ENCODE results near the gene QSOX2. TPM values are rescaled to one million over a fixed set of nuclear protein-coding genes. Genes with fewer than 3 reads are reported as not detected.

The QSOX2 gene
- total RNA-seq, 1 donor from 2014 or later, result 6.1 TPM

- H3K9me3 ChIP-seq, result no peaks in the 10 kb centered on the region
- H3K27me3 ChIP-seq, result no peaks in the 10 kb centered on the region
- TF ChIP-seq, protein P1, sequence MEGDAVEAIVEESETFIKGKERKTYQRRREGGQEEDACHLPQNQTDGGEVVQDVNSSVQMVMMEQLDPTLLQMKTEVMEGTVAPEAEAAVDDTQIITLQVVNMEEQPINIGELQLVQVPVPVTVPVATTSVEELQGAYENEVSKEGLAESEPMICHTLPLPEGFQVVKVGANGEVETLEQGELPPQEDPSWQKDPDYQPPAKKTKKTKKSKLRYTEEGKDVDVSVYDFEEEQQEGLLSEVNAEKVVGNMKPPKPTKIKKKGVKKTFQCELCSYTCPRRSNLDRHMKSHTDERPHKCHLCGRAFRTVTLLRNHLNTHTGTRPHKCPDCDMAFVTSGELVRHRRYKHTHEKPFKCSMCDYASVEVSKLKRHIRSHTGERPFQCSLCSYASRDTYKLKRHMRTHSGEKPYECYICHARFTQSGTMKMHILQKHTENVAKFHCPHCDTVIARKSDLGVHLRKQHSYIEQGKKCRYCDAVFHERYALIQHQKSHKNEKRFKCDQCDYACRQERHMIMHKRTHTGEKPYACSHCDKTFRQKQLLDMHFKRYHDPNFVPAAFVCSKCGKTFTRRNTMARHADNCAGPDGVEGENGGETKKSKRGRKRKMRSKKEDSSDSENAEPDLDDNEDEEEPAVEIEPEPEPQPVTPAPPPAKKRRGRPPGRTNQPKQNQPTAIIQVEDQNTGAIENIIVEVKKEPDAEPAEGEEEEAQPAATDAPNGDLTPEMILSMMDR (IDR thresholded peaks at IDR 0.05), result no peak
- TF ChIP-seq POLR2AphosphoS5 (IDR thresholded peaks at IDR 0.05; ENCODE audit: insufficient read depth in 1 of 2, low read depth in 1 of 2) (no peak), POLR2A (IDR thresholded peaks at IDR 0.05) (no peak)
- no peaks in the 10 kb centered on the region for H3K36me3 ChIP-seq
- peaks cover 6% of the 10 kb centered on the region for H3K4me1 ChIP-seq
- intact Hi-C loops (cut with DNase I), result no loop called here
- DNase-seq (ENCODE audit: extremely low spot score in 2 of 2), result no peak
- no peak overlapping the region for H3K27ac ChIP-seq
- no peak overlapping the region for H3K4me3 ChIP-seq
These were observed 47.2 kb upstream of the QSOX2 start for GRCh38 chr9:136292591-136293448.

GRCh38 chr9:136292026-136292538 lies 46.5 kb upstream of the QSOX2 start:
- Histone ChIP-seq H3K9me3 (no peaks in the 10 kb centered on the region), H3K4me1 (peaks cover 6% of the 10 kb centered on the region), H3K27me3 (no peaks in the 10 kb centered on the region), H3K27ac (no peak overlapping the region), H3K36me3 (no peaks in the 10 kb centered on the region), H3K4me3 (no peak overlapping the region)
- TF ChIP-seq, protein P1 (IDR thresholded peaks at IDR 0.05), result no peak
- TF ChIP-seq POLR2A (IDR thresholded peaks at IDR 0.05) (no peak), POLR2AphosphoS5 (IDR thresholded peaks at IDR 0.05; ENCODE audit: insufficient read depth in 1 of 2, low read depth in 1 of 2) (no peak)
- intact Hi-C loops (cut with DNase I), result no loop called here
- no peak for DNase-seq (ENCODE audit: extremely low spot score in 2 of 2)

GRCh38 chr9:136291306-136292025 lies 45.9 kb upstream of the QSOX2 start:
- no peak overlapping the region for H3K4me3 ChIP-seq
- no peak overlapping the region for H3K27ac ChIP-seq
- H3K27me3 ChIP-seq, result no peaks in the 10 kb centered on the region
- no peaks in the 10 kb centered on the region for H3K9me3 ChIP-seq
- DNase-seq (ENCODE audit: extremely low spot score in 2 of 2), result no peak
- H3K4me1 ChIP-seq, result peaks cover 1% of the 10 kb centered on the region
- intact Hi-C loops (cut with DNase I), result no loop called here
- H3K36me3 ChIP-seq, result no peaks in the 10 kb centered on the region
- TF ChIP-seq, protein P1 (IDR thresholded peaks at IDR 0.05), result no peak
- TF ChIP-seq POLR2AphosphoS5 (IDR thresholded peaks at IDR 0.05; ENCODE audit: insufficient read depth in 1 of 2, low read depth in 1 of 2) (no peak), POLR2A (IDR thresholded peaks at IDR 0.05) (no peak)

DNA sequence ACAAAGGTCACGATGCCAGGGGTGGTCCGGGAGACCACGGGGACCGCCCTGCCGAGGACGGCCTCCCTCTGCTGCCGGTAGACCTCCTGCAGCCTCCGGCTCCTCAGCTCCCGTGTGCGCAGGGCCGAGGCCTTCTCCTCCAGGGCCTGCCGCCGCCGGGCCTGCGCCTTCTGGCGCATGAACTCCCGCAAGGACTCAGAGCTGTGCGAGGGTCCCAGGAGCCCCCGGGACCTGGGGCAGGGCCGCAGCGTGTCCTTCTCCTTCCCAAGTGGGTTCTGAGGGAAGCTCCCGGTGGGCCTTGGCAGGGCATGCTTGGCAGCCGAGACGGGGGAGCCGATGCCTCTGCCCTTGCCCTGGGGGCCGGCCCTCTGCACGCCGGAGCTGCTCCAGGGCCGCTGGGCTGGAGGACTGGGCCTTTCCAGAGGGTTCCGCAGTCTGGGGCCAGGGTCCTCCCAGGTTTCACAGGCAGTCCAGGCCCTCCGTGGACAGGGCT lies 44.9 kb upstream of the QSOX2 start:
- no peaks in the 10 kb centered on the region for H3K9me3 ChIP-seq
- no peak for DNase-seq (ENCODE audit: extremely low spot score in 2 of 2)
- TF ChIP-seq, protein P1 (IDR thresholded peaks at IDR 0.05), result no peak
- TF ChIP-seq POLR2A (IDR thresholded peaks at IDR 0.05) (no peak), POLR2AphosphoS5 (IDR thresholded peaks at IDR 0.05; ENCODE audit: insufficient read depth in 1 of 2, low read depth in 1 of 2) (no peak)
- no peak overlapping the region for H3K27ac ChIP-seq
- no peaks in the 10 kb centered on the region for H3K4me1 ChIP-seq
- intact Hi-C loops (cut with DNase I), result no loop called here
- H3K27me3 ChIP-seq, result no peaks in the 10 kb centered on the region
- H3K36me3 ChIP-seq, result no peaks in the 10 kb centered on the region
- H3K4me3 ChIP-seq, result no peak overlapping the region
